MM.1S (cell line): Measurements from ENCODE around the gene CDK17.

Source experiments
- DNase-seq: peaks from one replicate; pipeline ENCODE4 v3.0.0-alpha.2; 2015
- H2AFZ ChIP-seq: fragments of 300-600 bp; sonication (generic); 2 replicates; pipeline ENCODE4 v1.6.0; 2016; ENCODE audit warnings: antibody characterized with exemption, low read length
- H3F3A ChIP-seq: fragments of 300-600 bp; sonication (generic); 2 replicates; pipeline ENCODE4 v1.6.1; 2016; ENCODE audit warnings: mild to moderate bottlenecking, antibody characterized with exemption, low read length, moderate library complexity, mixed read lengths; ENCODE audit not compliant: insufficient read depth
- H3K27ac ChIP-seq: fragments of 300-600 bp; sonication (generic); 2 replicates; pipeline ENCODE4 v1.5.1; 2016; ENCODE audit warnings: mild to moderate bottlenecking, low read length
- H3K27me3 ChIP-seq: fragments of 300-600 bp; sonication (generic); replicated peaks from 2 replicates; pipeline ENCODE4 v1.6.0; 2016; ENCODE audit warnings: low read length; ENCODE audit not compliant: insufficient read depth
- H3K36me3 ChIP-seq: fragments of 300-600 bp; sonication (generic); replicated peaks from 2 replicates; pipeline ENCODE4 v1.6.1; 2016; ENCODE audit warnings: mild to moderate bottlenecking, low read length, mixed read lengths; ENCODE audit not compliant: insufficient read depth
- H3K4me1 ChIP-seq: fragments of 300-600 bp; sonication (generic); 2 replicates; pipeline ENCODE4 v1.6.1; 2016; ENCODE audit warnings: low read length, mixed read lengths
- H3K4me2 ChIP-seq: fragments of 300-600 bp; sonication (generic); 2 replicates; pipeline ENCODE4 v1.6.0; 2016; ENCODE audit warnings: low read depth, low read length
- H3K4me3 ChIP-seq: fragments of 300-600 bp; sonication (generic); 2 replicates; pipeline ENCODE4 v1.5.1; 2016; ENCODE audit warnings: low read length, mixed read lengths
- H3K79me2 ChIP-seq: fragments of 300-600 bp; sonication (generic); 2 replicates; pipeline ENCODE4 v1.6.1; 2016; ENCODE audit warnings: mixed run types, low read length, mixed read lengths
- H3K9ac ChIP-seq: fragments of 300-600 bp; sonication (generic); 2 replicates; pipeline ENCODE4 v1.6.1; 2016; ENCODE audit warnings: low read length, mixed read lengths
- H3K9me2 ChIP-seq: fragments of 300-600 bp; sonication (generic); replicated peaks from 2 replicates; pipeline ENCODE4 v1.6.1; 2016; ENCODE audit warnings: mild to moderate bottlenecking, low read length, mixed read lengths; ENCODE audit not compliant: insufficient read depth
- H3K9me3 ChIP-seq: fragments of 300-600 bp; sonication (generic); replicated peaks from 2 replicates; pipeline ENCODE4 v1.6.1; 2016; ENCODE audit warnings: mild to moderate bottlenecking, low read length, mixed read lengths; ENCODE audit not compliant: insufficient read depth
- H4K20me1 ChIP-seq: fragments of 300-600 bp; sonication (generic); 2 replicates; pipeline ENCODE4 v1.6.1; 2016; ENCODE audit warnings: mild to moderate bottlenecking, low read length, moderate library complexity, mixed read lengths; ENCODE audit not compliant: insufficient read depth
- EZH2 ChIP-seq: fragments of 300-600 bp; sonication (generic); optimal IDR thresholded peaks from 2 replicates; pipeline ENCODE3; 2017; ENCODE audit warnings: low read depth, mild to moderate bottlenecking, antibody characterized with exemption, low read length, mixed read lengths
- EZH2phosphoT487 ChIP-seq: fragments of 300-600 bp; sonication (generic); IDR thresholded peaks from 2 replicates; pipeline ENCODE4 v1.6.1; 2018; ENCODE audit warnings: antibody characterized with exemption, low read length
- TF ChIP-seq, protein P1 (sequence below): fragments of 300-600 bp; sonication (generic); IDR thresholded peaks from 2 replicates; pipeline ENCODE4 v1.5.1; 2016; ENCODE audit warnings: antibody characterized with exemption, low read length, mixed read lengths

CDK17 gene

GRCh38 chr12:96441816-96442215 is 41.6 kb upstream of the CDK17 start:
- Histone ChIP-seq H3K27ac (no peak overlapping the region), H3K9me2 (no peaks in the 10 kb centered on the region), H4K20me1 (no peaks in the 10 kb centered on the region), H3K4me2 (no peak overlapping the region), H3K4me3 (no peak overlapping the region), H3K9me3 (no peaks in the 10 kb centered on the region), H2AFZ (no peak overlapping the region), H3K27me3 (no peaks in the 10 kb centered on the region), H3K4me1 (peaks cover 9% of the 10 kb centered on the region), H3F3A (peaks cover 4% of the 10 kb centered on the region; the same call in 1 of the 2 replicates), H3K9ac (no peak overlapping the region), H3K79me2 (no peaks in the 10 kb centered on the region), H3K36me3 (no peaks in the 10 kb centered on the region)
- TF ChIP-seq, protein P1, sequence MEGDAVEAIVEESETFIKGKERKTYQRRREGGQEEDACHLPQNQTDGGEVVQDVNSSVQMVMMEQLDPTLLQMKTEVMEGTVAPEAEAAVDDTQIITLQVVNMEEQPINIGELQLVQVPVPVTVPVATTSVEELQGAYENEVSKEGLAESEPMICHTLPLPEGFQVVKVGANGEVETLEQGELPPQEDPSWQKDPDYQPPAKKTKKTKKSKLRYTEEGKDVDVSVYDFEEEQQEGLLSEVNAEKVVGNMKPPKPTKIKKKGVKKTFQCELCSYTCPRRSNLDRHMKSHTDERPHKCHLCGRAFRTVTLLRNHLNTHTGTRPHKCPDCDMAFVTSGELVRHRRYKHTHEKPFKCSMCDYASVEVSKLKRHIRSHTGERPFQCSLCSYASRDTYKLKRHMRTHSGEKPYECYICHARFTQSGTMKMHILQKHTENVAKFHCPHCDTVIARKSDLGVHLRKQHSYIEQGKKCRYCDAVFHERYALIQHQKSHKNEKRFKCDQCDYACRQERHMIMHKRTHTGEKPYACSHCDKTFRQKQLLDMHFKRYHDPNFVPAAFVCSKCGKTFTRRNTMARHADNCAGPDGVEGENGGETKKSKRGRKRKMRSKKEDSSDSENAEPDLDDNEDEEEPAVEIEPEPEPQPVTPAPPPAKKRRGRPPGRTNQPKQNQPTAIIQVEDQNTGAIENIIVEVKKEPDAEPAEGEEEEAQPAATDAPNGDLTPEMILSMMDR: no peak
- TF ChIP-seq EZH2phosphoT487 (no peak), EZH2 (no peak)
- no peak for DNase-seq

- no peak overlapping the region for H3K27ac ChIP-seq
- no peaks in the 10 kb centered on the region for H3K36me3 ChIP-seq
- H3K4me2 ChIP-seq: no peak overlapping the region
- H3K4me3 ChIP-seq: no peak overlapping the region
- TF ChIP-seq EZH2: no peak
- no peak for TF ChIP-seq EZH2phosphoT487
- TF ChIP-seq, protein P1: no peak
- peaks cover 8% of the 10 kb centered on the region for H3F3A ChIP-seq
- DNase-seq: no peak
- H3K27me3 ChIP-seq: no peaks in the 10 kb centered on the region
- no peaks in the 10 kb centered on the region for H4K20me1 ChIP-seq
- H3K79me2 ChIP-seq: no peaks in the 10 kb centered on the region
- H3K4me1 ChIP-seq: peaks cover 10% of the 10 kb centered on the region
- no peak overlapping the region for H3K9ac ChIP-seq
- H3K9me2 ChIP-seq: no peaks in the 10 kb centered on the region
- no peak overlapping the region for H2AFZ ChIP-seq
- H3K9me3 ChIP-seq: no peaks in the 10 kb centered on the region
Observed at GRCh38 chr12:96438330-96438729, 38.1 kb upstream of the CDK17 start.

DNA sequence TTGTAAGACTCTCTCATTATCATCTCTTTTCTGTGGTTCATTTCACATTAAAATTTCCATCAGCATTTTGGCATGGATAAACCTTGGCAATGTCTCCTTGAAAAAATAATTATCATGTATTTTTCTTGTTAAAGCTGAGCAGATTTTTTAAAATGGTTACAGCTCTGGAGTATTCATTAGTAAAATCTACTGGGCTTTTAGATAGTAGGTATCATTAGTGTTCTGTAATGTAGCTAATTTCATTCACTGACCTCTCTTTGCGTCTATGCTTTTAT is 36.9 kb upstream of the CDK17 start:
- no peak overlapping the region for H3K27ac ChIP-seq
- peaks cover 10% of the 10 kb centered on the region for H3K4me1 ChIP-seq
- H3K27me3 ChIP-seq: no peaks in the 10 kb centered on the region
- H3K9me2 ChIP-seq: no peaks in the 10 kb centered on the region
- H3K9ac ChIP-seq: no peak overlapping the region
- no peak overlapping the region for H3K4me3 ChIP-seq
- H3K79me2 ChIP-seq: no peaks in the 10 kb centered on the region
- no peaks in the 10 kb centered on the region for H3K36me3 ChIP-seq
- no peaks in the 10 kb centered on the region for H4K20me1 ChIP-seq
- H3K4me2 ChIP-seq: no peak overlapping the region
- H2AFZ ChIP-seq: no peak overlapping the region
- no peaks in the 10 kb centered on the region for H3K9me3 ChIP-seq
- no peak for DNase-seq
- H3F3A ChIP-seq: peaks cover 8% of the 10 kb centered on the region
- TF ChIP-seq EZH2 (no peak), EZH2phosphoT487 (no peak)
- TF ChIP-seq, protein P1: no peak
